ENCODE measurements around the gene ASIC4. TPM values are rescaled to one million over a fixed set of nuclear protein-coding genes. Genes with fewer than 3 reads are reported as not detected.

Gene ASIC4
- total RNA-seq, 1 experiment from 2014 or later = not detected

GRCh38 chr2:219474285-219475060 is 39.8 kb upstream of the ASIC4 start:
- no peaks in the 10 kb centered on the region for H3K9me3 ChIP-seq (replicated peaks)
- H3K4me1 ChIP-seq (replicated peaks) = peaks cover 6% of the 10 kb centered on the region
- H3K27me3 ChIP-seq (replicated peaks) = no peaks in the 10 kb centered on the region
- no peak for DNase-seq (ENCODE audit: low read depth in 1 of 2, low spot score in 2 of 2)
- H3K4me3 ChIP-seq = no peak overlapping the region
- no peaks in the 10 kb centered on the region for H3K36me3 ChIP-seq
- H3K27ac ChIP-seq = no peak overlapping the region

GRCh38 chr2:219475278-219475677 is 39.0 kb upstream of the ASIC4 start:
- H3K4me1 ChIP-seq (replicated peaks) = no peaks in the 10 kb centered on the region
- DNase-seq (ENCODE audit: low read depth in 1 of 2, low spot score in 2 of 2) = no peak
- H3K9me3 ChIP-seq (replicated peaks) = no peaks in the 10 kb centered on the region
- H3K27ac ChIP-seq = no peak overlapping the region
- no peak overlapping the region for H3K4me3 ChIP-seq
- no peaks in the 10 kb centered on the region for H3K36me3 ChIP-seq
- H3K27me3 ChIP-seq (replicated peaks) = no peaks in the 10 kb centered on the region

GRCh38 chr2:219475697-219476651 is 38.3 kb upstream of the ASIC4 start:
- Histone ChIP-seq H3K9me3 (replicated peaks) (no peaks in the 10 kb centered on the region), H3K27ac (no peak overlapping the region), H3K27me3 (replicated peaks) (no peaks in the 10 kb centered on the region), H3K4me1 (replicated peaks) (no peaks in the 10 kb centered on the region), H3K4me3 (no peak overlapping the region), H3K36me3 (no peaks in the 10 kb centered on the region)
- peak; percentile 53 to 65 for DNase-seq (ENCODE audit: low read depth in 1 of 2, low spot score in 2 of 2)

GRCh38 chr2:219476652-219477151 is 37.6 kb upstream of the ASIC4 start:
- Histone ChIP-seq H3K4me1 (replicated peaks) (no peaks in the 10 kb centered on the region), H3K4me3 (no peak overlapping the region), H3K36me3 (no peaks in the 10 kb centered on the region), H3K27me3 (replicated peaks) (no peaks in the 10 kb centered on the region), H3K9me3 (replicated peaks) (no peaks in the 10 kb centered on the region), H3K27ac (no peak overlapping the region)
- no peak for DNase-seq (ENCODE audit: low read depth in 1 of 2, low spot score in 2 of 2)

GRCh38 chr2:219477179-219477578 is 37.1 kb upstream of the ASIC4 start:
- Histone ChIP-seq H3K9me3 (replicated peaks) (no peaks in the 10 kb centered on the region), H3K36me3 (no peaks in the 10 kb centered on the region), H3K27ac (no peak overlapping the region), H3K4me3 (no peak overlapping the region), H3K4me1 (replicated peaks) (no peaks in the 10 kb centered on the region), H3K27me3 (replicated peaks) (no peaks in the 10 kb centered on the region)
- no peak for DNase-seq (ENCODE audit: low read depth in 1 of 2, low spot score in 2 of 2)

- DNase-seq (ENCODE audit: low read depth in 1 of 2, low spot score in 2 of 2) = no peak
- Histone ChIP-seq H3K27ac (no peak overlapping the region), H3K4me3 (no peak overlapping the region), H3K4me1 (replicated peaks) (no peaks in the 10 kb centered on the region), H3K9me3 (replicated peaks) (no peaks in the 10 kb centered on the region), H3K36me3 (no peaks in the 10 kb centered on the region), H3K27me3 (replicated peaks) (no peaks in the 10 kb centered on the region; the same call in 1 of the 2 replicates)
These were observed 36.5 kb upstream of the ASIC4 start for GRCh38 chr2:219477815-219478214.

GRCh38 chr2:219478916-219479315 is 35.4 kb upstream of the ASIC4 start:
- H3K4me3 ChIP-seq = no peak overlapping the region
- no peak overlapping the region for H3K27ac ChIP-seq
- H3K9me3 ChIP-seq (replicated peaks) = no peaks in the 10 kb centered on the region
- peaks cover 5% of the 10 kb centered on the region; the same call in 1 of the 2 replicates for H3K27me3 ChIP-seq (replicated peaks)
- H3K4me1 ChIP-seq (replicated peaks) = no peaks in the 10 kb centered on the region; the same call in 1 of the 2 replicates
- H3K36me3 ChIP-seq = no peaks in the 10 kb centered on the region
- DNase-seq (ENCODE audit: low read depth in 1 of 2, low spot score in 2 of 2) = no peak

- Histone ChIP-seq H3K9me3 (replicated peaks) (no peaks in the 10 kb centered on the region), H3K4me3 (no peak overlapping the region), H3K27ac (no peak overlapping the region), H3K27me3 (replicated peaks) (peaks cover 16% of the 10 kb centered on the region), H3K4me1 (replicated peaks) (peaks cover 8% of the 10 kb centered on the region), H3K36me3 (no peaks in the 10 kb centered on the region)
- no peak for DNase-seq (ENCODE audit: low read depth in 1 of 2, low spot score in 2 of 2)
These were observed 34.3 kb upstream of the ASIC4 start for GRCh38 chr2:219480004-219480403.

GRCh38 chr2:219482674-219483405 is 31.4 kb upstream of the ASIC4 start:
- DNase-seq (ENCODE audit: low read depth in 1 of 2, low spot score in 2 of 2) = no peak
- H3K4me3 ChIP-seq = no peak overlapping the region
- H3K4me1 ChIP-seq (replicated peaks) = peaks cover 8% of the 10 kb centered on the region
- H3K27me3 ChIP-seq (replicated peaks) = peaks cover 37% of the 10 kb centered on the region
- H3K36me3 ChIP-seq = no peaks in the 10 kb centered on the region
- no peak overlapping the region for H3K27ac ChIP-seq
- H3K9me3 ChIP-seq (replicated peaks) = no peaks in the 10 kb centered on the region

GRCh38 chr2:219483451-219484342 is 30.6 kb upstream of the ASIC4 start:
- DNase-seq (ENCODE audit: low read depth in 1 of 2, low spot score in 2 of 2) = no peak
- Histone ChIP-seq H3K4me1 (replicated peaks) (peaks cover 8% of the 10 kb centered on the region), H3K27ac (no peak overlapping the region), H3K4me3 (no peak overlapping the region), H3K36me3 (no peaks in the 10 kb centered on the region), H3K27me3 (replicated peaks) (peaks cover 37% of the 10 kb centered on the region), H3K9me3 (replicated peaks) (no peaks in the 10 kb centered on the region)

- H3K9me3 ChIP-seq (replicated peaks) = no peaks in the 10 kb centered on the region
- H3K4me3 ChIP-seq = no peak overlapping the region
- peaks cover 8% of the 10 kb centered on the region for H3K4me1 ChIP-seq (replicated peaks)
- no peaks in the 10 kb centered on the region for H3K36me3 ChIP-seq
- peaks cover 37% of the 10 kb centered on the region for H3K27me3 ChIP-seq (replicated peaks)
- no peak overlapping the region for H3K27ac ChIP-seq
- DNase-seq (ENCODE audit: low read depth in 1 of 2, low spot score in 2 of 2) = no peak
These were observed 29.7 kb upstream of the ASIC4 start for GRCh38 chr2:219484343-219485200.

- H3K4me3 ChIP-seq = no peak overlapping the region
- H3K27ac ChIP-seq = no peak overlapping the region
- H3K27me3 ChIP-seq (replicated peaks) = peaks cover 37% of the 10 kb centered on the region
- peaks cover 8% of the 10 kb centered on the region for H3K4me1 ChIP-seq (replicated peaks)
- no peaks in the 10 kb centered on the region for H3K36me3 ChIP-seq
- no peak for DNase-seq (ENCODE audit: low read depth in 1 of 2, low spot score in 2 of 2)
- H3K9me3 ChIP-seq (replicated peaks) = no peaks in the 10 kb centered on the region
These were observed 29.1 kb upstream of the ASIC4 start for GRCh38 chr2:219485201-219485580.

Measured in SJSA1 (cell line).